HG03159 (cell line): Measurements from ENCODE around the gene MTCL1.

Experiments
- ATAC-seq: cut with Tn5 transposase; IDR thresholded peaks from one replicate; pipeline ENCODE4 v1.9.1; 2021; ENCODE audit warnings: mild to moderate bottlenecking, moderate library complexity; ENCODE audit not compliant: unreplicated experiment

Gene MTCL1

GRCh38 chr18:8766559-8767293 lies 61.4 kb downstream of the MTCL1 start:
- no peak for ATAC-seq

- ATAC-seq, result no peak
These were observed 62.0 kb downstream of the MTCL1 start for GRCh38 chr18:8767340-8767739.

GRCh38 chr18:8769509-8770095 lies 64.2 kb downstream of the MTCL1 start:
- ATAC-seq, result no peak

- no peak for ATAC-seq
These were observed 65.3 kb downstream of the MTCL1 start for GRCh38 chr18:8770657-8771056.

GRCh38 chr18:8771930-8772329 lies 66.6 kb downstream of the MTCL1 start:
- no peak for ATAC-seq

GRCh38 chr18:8773980-8774379 lies 68.6 kb downstream of the MTCL1 start:
- ATAC-seq, result no peak

DNA sequence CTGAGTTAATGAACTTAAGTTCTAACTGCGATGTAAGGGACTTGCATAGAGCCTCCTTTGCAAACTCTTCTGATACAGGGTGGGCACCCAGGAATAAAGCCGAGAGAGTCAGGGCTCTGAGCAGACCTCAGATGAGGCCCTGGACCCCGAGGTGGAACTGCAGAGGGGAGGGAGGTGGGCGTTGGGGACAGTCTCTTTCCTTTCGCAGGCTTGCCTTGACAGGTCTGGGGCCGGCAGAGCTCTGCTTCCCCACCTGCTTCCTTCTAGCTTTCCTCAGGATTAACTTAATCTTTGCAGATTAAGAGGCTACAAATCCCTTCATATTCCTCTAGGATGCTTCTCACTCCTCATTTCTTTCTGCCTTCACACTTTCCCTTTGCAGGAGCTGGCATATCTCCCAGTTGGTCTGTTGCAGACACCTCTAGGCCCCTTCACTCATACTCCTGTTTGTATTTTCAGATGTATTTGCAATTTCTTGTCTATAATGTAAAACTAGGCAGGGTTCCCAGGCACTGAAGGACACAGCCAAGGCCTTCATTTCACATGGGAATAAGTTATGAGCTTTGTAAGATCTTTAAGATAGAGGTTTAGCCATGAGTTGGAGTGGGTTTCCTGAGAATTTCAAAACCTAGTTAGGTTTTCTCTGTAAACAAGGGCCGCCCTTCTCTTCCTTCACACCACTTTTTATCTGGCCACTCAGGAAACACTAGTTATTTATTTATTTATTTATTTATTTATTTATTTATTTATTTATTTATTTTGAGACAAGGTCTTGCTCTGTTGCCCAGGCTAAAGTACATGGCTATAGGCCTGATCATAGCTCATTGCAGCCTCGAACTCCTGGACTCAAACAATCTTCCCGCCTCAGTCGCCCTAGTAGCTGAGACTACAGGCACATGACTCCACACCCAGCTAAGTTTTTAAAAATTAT lies 70.9 kb downstream of the MTCL1 start:
- ATAC-seq, result no peak

GRCh38 chr18:8777846-8778245 lies 72.5 kb downstream of the MTCL1 start:
- no peak for ATAC-seq

DNA sequence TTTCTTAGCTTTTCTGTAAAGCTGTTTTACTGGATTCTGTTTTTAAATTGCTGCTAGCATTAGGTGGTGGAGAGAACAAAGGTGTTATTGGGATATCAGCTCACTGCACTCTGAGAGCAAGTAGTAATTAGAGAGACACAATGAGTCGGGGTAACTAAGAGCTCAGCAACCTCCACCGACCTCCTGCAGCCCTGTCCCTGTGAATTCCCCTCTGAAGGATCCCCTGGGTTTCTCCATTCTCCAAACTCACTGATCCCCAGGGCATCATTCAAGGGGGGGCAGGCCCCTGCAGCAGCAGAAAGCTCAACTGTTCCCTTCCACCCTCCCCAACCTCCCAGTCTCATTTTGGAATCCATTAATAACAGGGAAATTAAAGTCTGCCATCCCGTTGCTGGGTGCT lies 73.0 kb downstream of the MTCL1 start:
- no peak for ATAC-seq

GRCh38 chr18:8778824-8779223 lies 73.5 kb downstream of the MTCL1 start:
- ATAC-seq, result no peak

- ATAC-seq, result no peak
These were observed 73.9 kb downstream of the MTCL1 start for GRCh38 chr18:8779251-8779650.

- ATAC-seq, result no peak
These were observed 74.9 kb downstream of the MTCL1 start for GRCh38 chr18:8780227-8780626.

DNA sequence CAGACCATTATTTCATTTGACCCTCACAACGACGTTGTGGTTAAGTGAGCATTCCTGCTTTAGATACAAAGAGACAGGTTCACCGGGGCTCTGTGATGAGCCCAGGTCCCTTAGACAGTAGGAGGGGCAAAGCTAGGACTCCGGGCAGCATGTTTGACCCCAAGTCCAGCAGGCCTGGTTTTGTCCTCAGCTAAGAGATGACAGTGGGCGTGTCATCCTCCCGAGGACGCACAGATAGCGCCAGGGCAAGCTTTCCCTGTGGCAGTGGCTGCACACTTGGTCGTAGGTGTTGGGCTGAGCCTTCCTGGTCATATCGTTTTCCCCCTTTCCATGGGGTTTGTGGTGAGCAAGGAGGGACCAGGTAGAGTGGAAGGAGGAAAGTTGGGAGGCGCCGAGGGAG lies 76.3 kb downstream of the MTCL1 start:
- no peak for ATAC-seq

DNA sequence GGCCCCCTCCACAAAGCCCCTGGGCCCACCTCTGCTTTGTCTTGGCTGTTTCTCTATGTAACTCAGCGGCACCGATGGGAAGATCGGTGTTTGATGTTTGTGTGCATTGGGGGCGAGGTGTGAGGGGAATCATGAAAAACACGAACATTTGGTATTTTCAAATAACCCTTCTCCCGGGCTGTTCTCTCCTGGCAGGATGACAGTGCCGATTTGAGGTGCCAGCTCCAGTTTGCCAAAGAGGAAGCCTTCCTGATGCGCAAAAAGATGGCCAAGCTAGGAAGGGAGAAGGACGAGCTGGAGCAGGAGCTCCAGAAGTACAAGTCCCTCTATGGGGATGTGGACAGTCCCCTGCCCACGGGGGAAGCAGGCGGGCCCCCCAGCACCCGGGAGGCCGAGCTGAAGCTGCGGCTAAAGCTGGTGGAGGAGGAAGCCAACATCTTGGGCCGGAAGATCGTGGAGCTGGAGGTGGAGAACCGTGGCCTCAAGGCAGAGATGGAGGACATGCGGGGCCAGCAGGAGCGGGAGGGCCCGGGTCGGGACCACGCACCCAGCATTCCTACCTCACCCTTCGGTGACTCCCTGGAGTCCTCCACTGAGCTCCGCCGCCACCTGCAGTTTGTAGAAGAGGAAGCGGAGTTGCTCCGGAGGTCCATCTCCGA lies 78.1 kb downstream of the MTCL1 start:
- ATAC-seq, result no peak

- ATAC-seq, result no peak
These were observed 78.7 kb downstream of the MTCL1 start for GRCh38 chr18:8783994-8784530.

- ATAC-seq, result no peak
These were observed 79.9 kb downstream of the MTCL1 start for GRCh38 chr18:8785261-8785660.

- no peak for ATAC-seq
These were observed 80.6 kb downstream of the MTCL1 start for GRCh38 chr18:8785855-8786482.

- no peak for ATAC-seq
These were observed 81.4 kb downstream of the MTCL1 start for GRCh38 chr18:8786483-8787370.

- ATAC-seq, result no peak
These were observed 82.0 kb downstream of the MTCL1 start for GRCh38 chr18:8787371-8787670.

- no peak for ATAC-seq
These were observed 82.4 kb downstream of the MTCL1 start for GRCh38 chr18:8787794-8788193.
